Activated CD8-positive, alpha-beta T cell treated with anti-CD3 and anti-CD28 coated beads for 36 hours (primary cell): ENCODE measurements around the gene GUCY1B1. TPM values are rescaled to one million over a fixed set of nuclear protein-coding genes. Genes with fewer than 3 reads are reported as not detected.
A peak's percentile ranks its signal among the peaks of the same experiment; 100 is the strongest.

ENCODE experiments used
- ATAC-seq: fragments of 200-7000 bp; cut with Tn5 transposase; one replicate; pipeline ENCODE4 v1.10.0; 2021; ENCODE audit warnings: mild to moderate bottlenecking, moderate library complexity
- CTCF ChIA-PET: fragments of 350-600 bp; sonication (Branson Sonifier 250); formaldehyde crosslinking; loops from one replicate; lab custom pipeline; 2021; ENCODE audit warnings: antibody characterized with exemption; lab: Charles Lee
- POLR2A ChIA-PET: fragments of 350-600 bp; sonication (Branson Sonifier 250); formaldehyde crosslinking; loops from one replicate; lab custom pipeline; 2021; ENCODE audit warnings: antibody characterized with exemption; lab: Charles Lee
- DNase-seq: peaks from one replicate; pipeline ENCODE4 v3.0.0-alpha.2; 2020
- H3K27ac Mint-ChIP-seq: one replicate; pipeline ENCODE4 v1.8.0; 2021; ENCODE audit warnings: mild to moderate bottlenecking, mixed read lengths
- H3K27me3 Mint-ChIP-seq: one replicate; pipeline ENCODE4 v1.8.0; 2021; ENCODE audit warnings: mixed read lengths
- H3K36me3 Mint-ChIP-seq: one replicate; pipeline ENCODE4 v1.8.0; 2021; ENCODE audit warnings: low read depth, mixed read lengths
- H3K4me1 Mint-ChIP-seq: one replicate; pipeline ENCODE4 v1.8.0; 2021; ENCODE audit warnings: low read depth, mixed read lengths
- H3K4me3 Mint-ChIP-seq: one replicate; pipeline ENCODE4 v1.8.0; 2021; ENCODE audit warnings: mild to moderate bottlenecking, moderate library complexity, mixed read lengths
- H3K9me3 Mint-ChIP-seq: one replicate; pipeline ENCODE4 v1.8.0; 2021; ENCODE audit warnings: mixed read lengths
- intact Hi-C: fragments of 100-400 bp; cut with micrococcal nuclease; formaldehyde crosslinking; loops from one replicate; pipeline ENCODE4 v1.10.0; 2022
- total RNA-seq, 2 experiments: library from RNA; stranded (reverse); gene quantifications; one replicate each; pipeline ENCODE4 v1.2.3, GENCODE V29; 2021
- TF ChIP-seq, protein P1 (sequence below): fragments of 200-600 bp; IDR thresholded peaks from one replicate; pipeline ENCODE4 v1.8.0; 2022; ENCODE audit warnings: antibody characterized with exemption, mild to moderate bottlenecking

The GUCY1B1 gene
- under 1 TPM; 0.16 to 0.27 TPM for total RNA-seq

DNA sequence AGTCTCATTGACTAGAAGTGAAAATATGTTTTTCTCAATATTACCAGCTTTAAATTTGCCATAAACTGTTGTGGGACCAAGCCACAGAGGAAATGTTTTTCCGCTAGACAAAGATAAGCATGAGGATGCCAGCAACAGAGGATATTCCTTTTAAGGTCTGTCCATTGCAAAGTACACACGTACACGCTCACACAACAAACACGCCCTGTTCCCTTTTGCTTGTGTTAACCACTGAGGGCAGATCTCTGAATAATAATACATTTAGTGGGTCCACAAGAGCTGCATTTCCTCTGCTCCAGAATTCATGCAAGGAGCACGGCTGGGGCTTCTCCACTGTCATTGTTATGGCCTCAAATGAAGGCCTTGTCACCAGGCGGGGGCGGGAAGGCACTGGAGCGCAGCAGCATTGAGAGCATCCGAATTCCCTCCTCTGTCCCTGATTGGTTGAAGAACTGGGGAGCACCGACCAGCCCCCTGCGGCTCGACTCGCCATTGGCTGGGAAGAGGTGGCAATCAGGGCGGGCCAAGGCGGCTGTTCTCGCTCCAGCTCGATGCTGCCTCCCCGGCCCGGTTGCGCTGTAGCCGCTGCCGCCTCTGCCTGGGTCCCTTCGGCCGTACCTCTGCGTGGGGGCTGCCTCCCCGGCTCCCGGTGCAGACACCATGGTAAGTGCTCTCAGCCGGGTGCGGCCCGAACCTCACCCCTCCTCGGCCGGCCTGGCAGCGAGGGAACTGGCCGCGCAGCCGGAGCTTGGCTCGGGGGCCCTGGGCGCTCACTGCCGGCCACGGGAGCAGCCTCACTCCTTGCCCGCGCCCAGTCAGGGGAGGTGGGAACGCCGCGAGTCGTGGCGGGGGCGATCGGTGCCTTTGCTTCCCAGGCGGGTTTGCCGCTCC is at the start of gene GUCY1B1:
TSS of gene GUCY1B1 (plus strand) at position 541 of the 891 bp plus-strand sequence. CDS start at position 661, 120 bp downstream.
- Mint-ChIP-seq H3K27me3 (peaks cover 28% of the 10 kb centered on the region), H3K27ac (no peak within 1 kb of the TSS), H3K4me1 (peaks cover 7% of the 10 kb centered on the region), H3K4me3 (peak within 1 kb of the TSS; percentile 35), H3K9me3 (no peaks in the 10 kb centered on the region), H3K36me3 (no peaks in the 10 kb centered on the region)
- ChIA-PET POLR2A (no interaction called here), CTCF (interaction anchor here (1.1 kb wide), 1 partner anchor 14 kb away, joined by 4 read pairs; no protein-coding TSS in a partner anchor)
- DNase-seq (peak; percentile 83), ATAC-seq (peak; percentile 99)
- TF ChIP-seq, protein P1, sequence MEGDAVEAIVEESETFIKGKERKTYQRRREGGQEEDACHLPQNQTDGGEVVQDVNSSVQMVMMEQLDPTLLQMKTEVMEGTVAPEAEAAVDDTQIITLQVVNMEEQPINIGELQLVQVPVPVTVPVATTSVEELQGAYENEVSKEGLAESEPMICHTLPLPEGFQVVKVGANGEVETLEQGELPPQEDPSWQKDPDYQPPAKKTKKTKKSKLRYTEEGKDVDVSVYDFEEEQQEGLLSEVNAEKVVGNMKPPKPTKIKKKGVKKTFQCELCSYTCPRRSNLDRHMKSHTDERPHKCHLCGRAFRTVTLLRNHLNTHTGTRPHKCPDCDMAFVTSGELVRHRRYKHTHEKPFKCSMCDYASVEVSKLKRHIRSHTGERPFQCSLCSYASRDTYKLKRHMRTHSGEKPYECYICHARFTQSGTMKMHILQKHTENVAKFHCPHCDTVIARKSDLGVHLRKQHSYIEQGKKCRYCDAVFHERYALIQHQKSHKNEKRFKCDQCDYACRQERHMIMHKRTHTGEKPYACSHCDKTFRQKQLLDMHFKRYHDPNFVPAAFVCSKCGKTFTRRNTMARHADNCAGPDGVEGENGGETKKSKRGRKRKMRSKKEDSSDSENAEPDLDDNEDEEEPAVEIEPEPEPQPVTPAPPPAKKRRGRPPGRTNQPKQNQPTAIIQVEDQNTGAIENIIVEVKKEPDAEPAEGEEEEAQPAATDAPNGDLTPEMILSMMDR, result no peak
- intact Hi-C loops, result no loop called here

DNA sequence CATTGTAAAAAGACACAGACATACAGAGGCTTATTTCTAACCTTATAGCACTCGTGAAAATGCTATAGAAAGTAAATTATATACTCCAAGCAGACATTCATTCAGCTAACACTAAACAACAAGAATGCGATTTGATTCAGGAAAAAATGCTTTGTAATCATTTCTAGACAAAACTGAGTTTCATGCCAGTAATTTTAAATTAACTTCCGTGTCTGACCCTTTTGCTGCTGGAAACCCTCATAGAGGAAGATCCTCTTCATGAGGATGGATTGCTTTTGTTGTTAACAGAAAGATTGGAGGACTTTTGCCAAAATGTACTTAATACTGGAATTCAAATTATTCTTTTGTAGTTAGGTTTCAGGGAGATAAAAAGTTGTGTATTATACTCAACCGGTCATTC is 48.9 kb upstream of the GUCY1B1 start:
- no peak for ATAC-seq

GRCh38 chr4:155711556-155711955 is 47.3 kb upstream of the GUCY1B1 start:
- Mint-ChIP-seq H3K4me3 (no peak overlapping the region), H3K9me3 (no peaks in the 10 kb centered on the region), H3K36me3 (no peaks in the 10 kb centered on the region), H3K4me1 (no peaks in the 10 kb centered on the region), H3K27ac (no peak overlapping the region), H3K27me3 (peaks cover 4% of the 10 kb centered on the region)
- no peak for DNase-seq
- CTCF ChIA-PET, result no interaction called here
- POLR2A ChIA-PET, result no interaction called here
- intact Hi-C loops, result no loop called here
- TF ChIP-seq, protein P1, result no peak
- no peak for ATAC-seq

More for the DNA sequence above, 48.9 kb upstream of the GUCY1B1 start:
- TF ChIP-seq, protein P1, result no peak
- H3K36me3 Mint-ChIP-seq, result no peaks in the 10 kb centered on the region
- peaks cover 4% of the 10 kb centered on the region for H3K27me3 Mint-ChIP-seq
- no peaks in the 10 kb centered on the region for H3K9me3 Mint-ChIP-seq
- no peak overlapping the region for H3K4me3 Mint-ChIP-seq
- ChIA-PET CTCF (no interaction called here), POLR2A (interaction anchor here (0.6 kb wide), 1 partner anchor 782 kb away, joined by 3 read pairs; no protein-coding TSS in a partner anchor)
- no peak overlapping the region for H3K27ac Mint-ChIP-seq
- DNase-seq, result no peak
- H3K4me1 Mint-ChIP-seq, result no peaks in the 10 kb centered on the region
- intact Hi-C loops, result no loop called here

DNA sequence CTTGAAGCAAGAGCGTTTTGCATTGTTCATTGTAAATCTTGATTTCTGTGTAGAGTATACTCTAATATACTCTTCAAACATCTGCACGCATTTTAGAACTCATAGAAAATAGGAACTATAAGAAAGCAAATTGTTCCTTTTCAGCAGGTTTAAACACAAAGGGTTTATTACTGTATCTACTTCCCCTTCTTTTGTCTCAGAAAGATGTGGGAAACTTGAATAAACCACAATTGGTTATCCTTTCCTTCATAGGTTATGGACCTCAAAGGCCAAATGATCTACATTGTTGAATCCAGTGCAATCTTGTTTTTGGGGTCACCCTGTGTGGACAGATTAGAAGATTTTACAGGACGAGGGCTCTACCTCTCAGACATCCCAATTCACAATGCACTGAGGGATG is 46.0 kb upstream of the GUCY1B1 start:
- intact Hi-C loops, result no loop called here
- H3K27me3 Mint-ChIP-seq, result peaks cover 4% of the 10 kb centered on the region
- H3K9me3 Mint-ChIP-seq, result no peaks in the 10 kb centered on the region
- TF ChIP-seq, protein P1, result no peak
- no peak overlapping the region for H3K27ac Mint-ChIP-seq
- POLR2A ChIA-PET, result no interaction called here
- no peaks in the 10 kb centered on the region for H3K36me3 Mint-ChIP-seq
- no peak overlapping the region for H3K4me3 Mint-ChIP-seq
- DNase-seq, result no peak
- CTCF ChIA-PET, result no interaction called here
- ATAC-seq, result no peak
- H3K4me1 Mint-ChIP-seq, result no peaks in the 10 kb centered on the region

- Mint-ChIP-seq H3K27me3 (peaks cover 4% of the 10 kb centered on the region), H3K4me1 (no peaks in the 10 kb centered on the region), H3K27ac (no peak overlapping the region), H3K4me3 (no peak overlapping the region), H3K36me3 (no peaks in the 10 kb centered on the region), H3K9me3 (no peaks in the 10 kb centered on the region)
- ChIA-PET CTCF (no interaction called here), POLR2A (no interaction called here)
- ATAC-seq, result no peak
- TF ChIP-seq, protein P1, result no peak
- no peak for DNase-seq
- intact Hi-C loops, result no loop called here
Observed at GRCh38 chr4:155713911-155714310, 44.9 kb upstream of the GUCY1B1 start.
